ENCODE measurements around the gene DYRK4. TPM values are rescaled to one million over a fixed set of nuclear protein-coding genes. Genes with fewer than 3 reads are reported as not detected.

DYRK4 gene, protein sequence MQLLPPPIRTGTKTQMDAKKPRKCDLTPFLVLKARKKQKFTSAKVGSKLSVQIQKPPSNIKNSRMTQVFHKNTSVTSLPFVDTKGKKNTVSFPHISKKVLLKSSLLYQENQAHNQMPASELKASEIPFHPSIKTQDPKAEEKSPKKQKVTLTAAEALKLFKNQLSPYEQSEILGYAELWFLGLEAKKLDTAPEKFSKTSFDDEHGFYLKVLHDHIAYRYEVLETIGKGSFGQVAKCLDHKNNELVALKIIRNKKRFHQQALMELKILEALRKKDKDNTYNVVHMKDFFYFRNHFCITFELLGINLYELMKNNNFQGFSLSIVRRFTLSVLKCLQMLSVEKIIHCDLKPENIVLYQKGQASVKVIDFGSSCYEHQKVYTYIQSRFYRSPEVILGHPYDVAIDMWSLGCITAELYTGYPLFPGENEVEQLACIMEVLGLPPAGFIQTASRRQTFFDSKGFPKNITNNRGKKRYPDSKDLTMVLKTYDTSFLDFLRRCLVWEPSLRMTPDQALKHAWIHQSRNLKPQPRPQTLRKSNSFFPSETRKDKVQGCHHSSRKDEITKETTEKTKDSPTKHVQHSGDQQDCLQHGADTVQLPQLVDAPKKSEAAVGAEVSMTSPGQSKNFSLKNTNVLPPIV
- 40.7 to 57.4 TPM (median 44.6 TPM) in 5 replicates for total RNA-seq (2022; extraction: Qiagen RNA extraction; ENCODE audit: low read depth)

DNA sequence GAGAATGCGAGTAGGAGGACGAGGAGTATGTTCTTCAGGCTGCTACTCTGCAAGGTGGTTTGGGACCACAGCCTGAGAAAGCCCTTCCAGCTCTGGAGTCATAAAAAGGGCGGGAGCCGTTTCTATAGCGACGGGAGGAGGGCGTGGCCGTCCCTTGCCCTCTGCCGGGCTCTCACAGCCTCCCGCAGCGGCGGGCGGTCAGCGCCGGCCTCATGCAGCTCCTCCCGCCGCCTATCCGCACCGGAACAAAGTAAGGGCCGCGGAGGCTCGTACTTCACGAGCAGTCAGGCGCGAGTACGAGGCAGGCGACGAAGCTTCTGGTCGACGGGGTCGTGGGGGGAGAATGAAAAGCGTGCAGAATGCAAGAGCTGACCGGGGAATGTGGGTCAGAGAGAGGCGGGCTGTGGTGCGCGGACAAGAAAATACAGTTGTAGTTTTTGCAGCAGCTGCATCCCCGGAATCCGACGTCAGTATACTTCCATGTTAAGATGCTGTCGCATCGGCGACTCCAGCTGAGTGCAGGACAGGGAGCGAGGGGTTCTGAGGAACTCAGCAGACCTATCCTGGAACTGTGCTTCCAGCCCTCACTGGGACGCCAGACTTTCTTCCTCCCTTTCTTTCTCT lies at the start of gene DYRK4:
Gene DYRK4 (plus strand): TSS at position 175 of the 624 bp plus-strand sequence. CDS start 38 bp downstream, at position 213.

DNA sequence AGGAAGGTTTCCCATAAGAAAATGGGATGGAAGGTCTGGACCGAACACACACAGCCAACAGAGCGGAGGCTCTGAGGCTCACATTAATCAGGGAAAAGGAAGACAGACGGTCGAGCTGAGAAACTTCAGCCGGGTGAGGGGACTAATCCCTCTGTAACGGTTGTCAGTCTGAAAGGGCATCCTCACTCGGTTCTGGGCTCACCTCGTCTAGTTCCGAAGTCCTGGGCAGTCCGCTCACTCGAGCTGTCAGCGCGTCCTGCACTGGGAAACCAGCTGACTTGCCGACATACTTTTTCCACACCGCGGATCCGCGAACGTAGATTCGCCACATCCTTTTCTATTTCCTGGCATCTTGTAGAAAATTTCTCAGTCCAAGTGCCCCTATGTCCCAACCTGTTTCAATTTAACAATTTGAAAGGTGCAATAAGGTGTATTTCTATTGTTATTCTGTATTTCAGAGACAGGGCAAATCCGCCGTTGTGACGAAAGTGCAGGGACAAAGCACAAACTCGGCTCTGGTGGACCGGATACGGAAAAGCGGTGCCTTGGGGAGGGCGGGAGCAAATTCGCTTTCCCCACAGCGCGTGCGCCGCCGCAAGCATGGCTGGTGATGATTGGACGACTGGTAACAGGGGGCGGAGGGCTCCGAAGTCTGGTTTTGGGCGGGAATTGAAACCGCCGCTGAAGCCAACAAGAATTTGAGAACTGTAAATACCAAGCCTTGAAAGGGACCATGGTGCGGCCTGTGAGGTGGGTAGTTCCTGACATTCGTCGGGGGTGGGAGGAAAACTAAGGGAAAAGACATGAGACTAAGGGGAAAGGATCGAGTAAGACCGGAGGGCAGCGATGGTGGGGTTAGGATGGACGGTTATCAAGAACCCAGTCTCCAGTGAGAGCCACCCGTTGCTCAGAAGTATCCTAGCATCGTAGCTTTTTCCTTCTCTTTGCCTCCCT lies 23.5 kb upstream of the DYRK4 start, which contains the start of gene RAD51AP1:
Gene RAD51AP1 (plus strand): TSS at position 684 of the 954 bp plus-strand sequence. CDS start 50 bp downstream, at position 734.

DNA sequence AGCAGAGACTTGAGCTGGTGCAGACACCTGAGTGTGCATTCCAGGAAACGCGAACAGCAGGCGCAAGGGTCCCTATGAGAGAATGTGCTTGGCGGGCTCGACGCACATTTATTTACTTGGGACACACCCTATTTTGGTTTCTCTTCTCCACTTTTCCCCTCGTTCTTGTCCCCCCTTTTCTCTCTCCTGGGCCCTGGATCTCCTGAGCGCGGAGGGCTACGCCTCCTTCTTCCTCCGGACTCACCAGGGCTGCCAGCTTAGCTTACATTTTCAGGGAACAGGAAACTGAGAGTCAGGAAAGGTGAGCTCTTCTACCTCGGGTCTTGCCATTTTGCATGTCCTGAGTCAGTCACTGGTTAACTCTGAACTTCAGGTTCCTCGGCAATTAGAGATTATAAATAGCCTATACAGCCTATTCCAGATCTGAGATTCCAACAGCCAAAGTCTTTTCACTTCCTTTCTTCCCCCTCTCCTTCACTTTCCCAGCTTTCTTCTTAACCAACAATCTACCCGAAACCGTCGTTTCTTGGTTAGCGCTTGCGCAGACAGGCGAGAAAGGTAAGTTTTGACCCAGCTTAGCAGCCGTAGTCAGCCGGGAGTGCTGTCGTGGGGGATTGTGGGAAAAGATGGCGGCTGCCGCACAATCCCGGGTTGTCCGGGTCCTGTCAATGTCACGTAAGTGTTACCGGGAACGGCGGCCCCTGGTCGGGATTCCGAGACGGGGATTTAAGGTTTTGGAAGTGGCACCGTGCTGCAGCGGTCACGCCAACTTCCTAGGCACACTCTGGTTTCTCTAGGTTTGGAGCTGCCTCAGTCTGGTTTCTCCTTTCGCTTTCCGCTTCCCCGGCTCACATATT lies 86.7 kb downstream of the DYRK4 start, which contains the start of the genes AKAP3 and NDUFA9:
Gene AKAP3 (minus strand): TSS at position 551 of the 857 bp plus-strand sequence. CDS start 10,855 bp downstream, outside the sequence.
Gene NDUFA9 (plus strand): TSS at position 614 of the 857 bp plus-strand sequence. CDS start 13 bp downstream, at position 627.

Other genes starting within 250 kb of the DYRK4 start
- gene TIGAR, start 241.0 kb upstream of the DYRK4 start, total RNA-seq (2022; extraction: Qiagen RNA extraction; ENCODE audit: low read depth) = 37.8 to 45.0 TPM (median 42.1 TPM) in 5 replicates
- not detected in 5 replicates for gene FGF23, start 182.5 kb upstream of the DYRK4 start, total RNA-seq (2022; extraction: Qiagen RNA extraction; ENCODE audit: low read depth)
- gene FGF6, start 116.4 kb upstream of the DYRK4 start, total RNA-seq (2022; extraction: Qiagen RNA extraction; ENCODE audit: low read depth) = not detected in 5 replicates
- gene RAD51AP1, start 23.3 kb upstream of the DYRK4 start, total RNA-seq (2022; extraction: Qiagen RNA extraction; ENCODE audit: low read depth) = 11.2 to 26.9 TPM (median 18.7 TPM) in 5 replicates
- 0.03 to 0.41 TPM (median 0.29 TPM) in 4 of 5 replicates, not detected in the other for gene AKAP3, start 86.8 kb downstream of the DYRK4 start, total RNA-seq (2022; extraction: Qiagen RNA extraction; ENCODE audit: low read depth)
- gene NDUFA9, start 86.9 kb downstream of the DYRK4 start, total RNA-seq (2022; extraction: Qiagen RNA extraction; ENCODE audit: low read depth) = 107 to 119 TPM (median 110 TPM) in 5 replicates
- not detected in 5 replicates for gene GALNT8, start 158.2 kb downstream of the DYRK4 start, total RNA-seq (2022; extraction: Qiagen RNA extraction; ENCODE audit: low read depth)

Data from A549 treated with RU486 at 1 μM for 4 hours (cell line).